K562 (cell line): ENCODE data around the gene TMEM14C. TPM values are rescaled to one million over a fixed set of nuclear protein-coding genes. Genes with fewer than 3 reads are reported as not detected.

ENCODE experiments used
- E4F1 ChIP-seq: fragments of 250-450 bp; sonication (Bioruptor Pico); IDR thresholded peaks from 2 replicates; pipeline ENCODE4 v1.5.0; 2021; ENCODE audit warnings: mild to moderate bottlenecking, borderline replicate concordance
- FOXA1 ChIP-seq: fragments of 450-650 bp; IDR thresholded peaks from 2 replicates; pipeline ENCODE4 v1.6.1; 2016; ENCODE audit warnings: mild to moderate bottlenecking, borderline replicate concordance
- FOXJ2 ChIP-seq: fragments of 200-800 bp; sonication (Bioruptor generic); IDR thresholded peaks from 2 replicates; pipeline ENCODE4 v1.6.1; 2016; ENCODE audit warnings: missing genetic modification characterization, missing compliant biosample characterization
- HMG20B ChIP-seq: fragments of 250-450 bp; sonication (Bioruptor Pico); IDR thresholded peaks from 2 replicates; pipeline ENCODE4 v1.5.0; 2021; ENCODE audit warnings: mild to moderate bottlenecking
- KLF6 ChIP-seq: fragments of 250-450 bp; sonication (Bioruptor Pico); IDR thresholded peaks from 2 replicates; pipeline ENCODE4 v1.4.0; 2020; ENCODE audit warnings: mild to moderate bottlenecking, moderate library complexity, borderline replicate concordance
- MAZ ChIP-seq, 2 experiments: fragments of 450-650 bp in 1 of 2; sonication (generic) in 1 of 2; formaldehyde crosslinking; IDR thresholded peaks in 1 of 2; conservative IDR thresholded peaks in 1 of 2; 2 replicates each; pipeline versions ENCODE4 v1.4.0 to v1.5.0; 2020; ENCODE audit warnings: mild to moderate bottlenecking in 1 of 2, missing genetic modification reagents in 1 of 2
- MEF2A ChIP-seq: IDR thresholded peaks from 2 replicates; pipeline ENCODE4 v1.6.1; 2011; ENCODE audit warnings: low read depth, mild to moderate bottlenecking, low read length, moderate library complexity; ENCODE audit not compliant: control insufficient read depth
- MIER1 ChIP-seq: fragments of 450-650 bp; IDR thresholded peaks from 2 replicates; pipeline ENCODE4 v1.6.1; 2016; ENCODE audit warnings: antibody characterized with exemption, mild to moderate bottlenecking, low read depth
- NCOR1 ChIP-seq: fragments of 450-650 bp; IDR thresholded peaks from 2 replicates; pipeline ENCODE4 v1.6.1; 2016; ENCODE audit warnings: mild to moderate bottlenecking, moderate library complexity
- PHB2 ChIP-seq: fragments of 450-650 bp; IDR thresholded peaks from 2 replicates; pipeline ENCODE4 v1.6.1; 2017; ENCODE audit warnings: low read depth
- PHF21A ChIP-seq: fragments of 450-650 bp; IDR thresholded peaks from 2 replicates; pipeline ENCODE4 v1.6.1; 2017; ENCODE audit warnings: low read depth, borderline replicate concordance
- POLR2G ChIP-seq: fragments of 200-400 bp; formaldehyde crosslinking; IDR thresholded peaks from 2 replicates; pipeline ENCODE4 v1.6.1; 2017; ENCODE audit warnings: low read depth, mild to moderate bottlenecking, antibody characterized with exemption, low read length, moderate library complexity
- SOX6 ChIP-seq: fragments of 450-650 bp; IDR thresholded peaks from 2 replicates; pipeline ENCODE4 v1.6.1; 2014; ENCODE audit warnings: mild to moderate bottlenecking
- ZNF12 ChIP-seq: sonication (generic); formaldehyde crosslinking; IDR thresholded peaks from 2 replicates; pipeline ENCODE4 v1.4.0; 2020; ENCODE audit warnings: mild to moderate bottlenecking, missing genetic modification reagents
- ZNF165 ChIP-seq: fragments of 250-450 bp; sonication (Bioruptor Pico); IDR thresholded peaks from 2 replicates; pipeline ENCODE4 v1.4.0; 2020; ENCODE audit warnings: borderline replicate concordance
- ZNF830 ChIP-seq: fragments of 250-450 bp; sonication (Bioruptor Pico); IDR thresholded peaks from 2 replicates; pipeline ENCODE4 v1.5.0; 2021; ENCODE audit warnings: mild to moderate bottlenecking
- polyA plus RNA-seq, 8 experiments: library from polyadenylated mRNA; depleted of rRNA in 4 of 8; stranded (reverse) in 5 of 8; unstranded in 3 of 8; fragments of >200 nt; fragmentation: Nextera tagmentation in 2 of 8; fragmentation: Illumina TruSeq in 1 of 8; extraction: Ambion mirVana in 2 of 8; extraction: Trizol in 1 of 8; gene quantifications; 2 replicates each; pipeline versions ENCODE4 v1.2.1 to v1.2.3, GENCODE V29; 2011 to 2014; ENCODE audit warnings: inconsistent platforms in 1 of 8, missing spikeins in 1 of 8
- total RNA-seq, 7 experiments: library from RNA; depleted of rRNA in 6 of 7; stranded (reverse); fragments of >200 nt in 6 of 7; fragmentation: Illumina TruSeq in 2 of 7; extraction: Trizol in 2 of 7; gene quantifications; 2 replicates each; pipeline versions ENCODE4 v1.2.1 to v1.2.3, GENCODE V29; 2011 to 2021; ENCODE audit warnings: low replicate concordance in 1 of 7
- TF ChIP-seq, protein P1 (sequence below): sonication (generic); formaldehyde crosslinking; IDR thresholded peaks from 2 replicates; pipeline ENCODE4 v1.8.1; 2023; ENCODE audit warnings: missing genetic modification reagents, mild to moderate bottlenecking, borderline replicate concordance
- TF ChIP-seq, protein P2 (sequence below): sonication (generic); formaldehyde crosslinking; IDR thresholded peaks from 2 replicates; pipeline ENCODE4 v1.8.0; 2022; ENCODE audit warnings: mild to moderate bottlenecking, missing genetic modification reagents, borderline replicate concordance

TMEM14C gene
- total and polyA plus RNA-seq, 9 of the 15 experiments (the other 6 are each of a cell fraction or from before 2014, with no cell fraction given) = 151 to 496 (median 263) TPM

GRCh38 chr6:10749734-10750133, 26.9 kb downstream of the TMEM14C start (continued):
- TF ChIP-seq MIER1 (peak; percentile 45; the same call in 1 of the 2 replicates), POLR2G (no peak), PHB2 (peak; percentile 63; the same call in 1 of the 2 replicates), FOXA1 (no peak), PHF21A (0 out of 2 replicates have a peak, but pooled peaks have one; percentile 33), MAZ (CRISPR knock-in tag; conservative IDR thresholded peaks at IDR 0.05 in 1 of 2, IDR thresholded peaks at IDR 0.05 in 1 of 2) (no peak), KLF6 (CRISPR knock-in tag) (no peak), NCOR1 (peak; percentile 95), MEF2A (peak; percentile 71; the same call in 1 of the 2 replicates), ZNF830 (CRISPR knock-in tag) (no peak), ZNF165 (no peak), ZNF12 (CRISPR knock-in tag) (no peak), HMG20B (CRISPR knock-in tag) (no peak), SOX6 (peak; percentile 28; the same call in 1 of the 2 replicates), E4F1 (CRISPR knock-in tag) (no peak), FOXJ2 (tag) (no peak)
- TF ChIP-seq, protein P1, sequence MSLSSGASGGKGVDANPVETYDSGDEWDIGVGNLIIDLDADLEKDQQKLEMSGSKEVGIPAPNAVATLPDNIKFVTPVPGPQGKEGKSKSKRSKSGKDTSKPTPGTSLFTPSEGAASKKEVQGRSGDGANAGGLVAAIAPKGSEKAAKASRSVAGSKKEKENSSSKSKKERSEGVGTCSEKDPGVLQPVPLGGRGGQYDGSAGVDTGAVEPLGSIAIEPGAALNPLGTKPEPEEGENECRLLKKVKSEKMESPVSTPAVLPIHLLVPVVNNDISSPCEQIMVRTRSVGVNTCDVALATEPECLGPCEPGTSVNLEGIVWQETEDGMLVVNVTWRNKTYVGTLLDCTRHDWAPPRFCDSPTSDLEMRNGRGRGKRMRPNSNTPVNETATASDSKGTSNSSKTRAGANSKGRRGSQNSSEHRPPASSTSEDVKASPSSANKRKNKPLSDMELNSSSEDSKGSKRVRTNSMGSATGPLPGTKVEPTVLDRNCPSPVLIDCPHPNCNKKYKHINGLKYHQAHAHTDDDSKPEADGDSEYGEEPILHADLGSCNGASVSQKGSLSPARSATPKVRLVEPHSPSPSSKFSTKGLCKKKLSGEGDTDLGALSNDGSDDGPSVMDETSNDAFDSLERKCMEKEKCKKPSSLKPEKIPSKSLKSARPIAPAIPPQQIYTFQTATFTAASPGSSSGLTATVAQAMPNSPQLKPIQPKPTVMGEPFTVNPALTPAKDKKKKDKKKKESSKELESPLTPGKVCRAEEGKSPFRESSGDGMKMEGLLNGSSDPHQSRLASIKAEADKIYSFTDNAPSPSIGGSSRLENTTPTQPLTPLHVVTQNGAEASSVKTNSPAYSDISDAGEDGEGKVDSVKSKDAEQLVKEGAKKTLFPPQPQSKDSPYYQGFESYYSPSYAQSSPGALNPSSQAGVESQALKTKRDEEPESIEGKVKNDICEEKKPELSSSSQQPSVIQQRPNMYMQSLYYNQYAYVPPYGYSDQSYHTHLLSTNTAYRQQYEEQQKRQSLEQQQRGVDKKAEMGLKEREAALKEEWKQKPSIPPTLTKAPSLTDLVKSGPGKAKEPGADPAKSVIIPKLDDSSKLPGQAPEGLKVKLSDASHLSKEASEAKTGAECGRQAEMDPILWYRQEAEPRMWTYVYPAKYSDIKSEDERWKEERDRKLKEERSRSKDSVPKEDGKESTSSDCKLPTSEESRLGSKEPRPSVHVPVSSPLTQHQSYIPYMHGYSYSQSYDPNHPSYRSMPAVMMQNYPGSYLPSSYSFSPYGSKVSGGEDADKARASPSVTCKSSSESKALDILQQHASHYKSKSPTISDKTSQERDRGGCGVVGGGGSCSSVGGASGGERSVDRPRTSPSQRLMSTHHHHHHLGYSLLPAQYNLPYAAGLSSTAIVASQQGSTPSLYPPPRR = no peak
- TF ChIP-seq, protein P2, sequence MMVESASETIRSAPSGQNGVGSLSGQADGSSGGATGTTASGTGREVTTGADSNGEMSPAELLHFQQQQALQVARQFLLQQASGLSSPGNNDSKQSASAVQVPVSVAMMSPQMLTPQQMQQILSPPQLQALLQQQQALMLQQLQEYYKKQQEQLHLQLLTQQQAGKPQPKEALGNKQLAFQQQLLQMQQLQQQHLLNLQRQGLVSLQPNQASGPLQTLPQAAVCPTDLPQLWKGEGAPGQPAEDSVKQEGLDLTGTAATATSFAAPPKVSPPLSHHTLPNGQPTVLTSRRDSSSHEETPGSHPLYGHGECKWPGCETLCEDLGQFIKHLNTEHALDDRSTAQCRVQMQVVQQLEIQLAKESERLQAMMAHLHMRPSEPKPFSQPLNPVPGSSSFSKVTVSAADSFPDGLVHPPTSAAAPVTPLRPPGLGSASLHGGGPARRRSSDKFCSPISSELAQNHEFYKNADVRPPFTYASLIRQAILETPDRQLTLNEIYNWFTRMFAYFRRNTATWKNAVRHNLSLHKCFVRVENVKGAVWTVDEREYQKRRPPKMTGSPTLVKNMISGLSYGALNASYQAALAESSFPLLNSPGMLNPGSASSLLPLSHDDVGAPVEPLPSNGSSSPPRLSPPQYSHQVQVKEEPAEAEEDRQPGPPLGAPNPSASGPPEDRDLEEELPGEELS = 0 out of 2 replicates have a peak, but pooled peaks have one; percentile 35
